ENCODE measurements around the gene RPL28.

- TF ChIP-seq POLR2AphosphoS5 (IDR thresholded peaks at IDR 0.05; ENCODE audit: low read depth) (no peak), CTCF (IDR thresholded peaks at IDR 0.05; ENCODE audit: insufficient read depth, low read length) (no peak), GABPA (IDR thresholded peaks at IDR 0.05; ENCODE audit: low read depth) (no peak)
Measured at GRCh38 chr19:55341595-55342531, 43.9 kb upstream of the RPL28 start.
